Measurements from ENCODE around the gene SMIM21.

Gene SMIM21

GRCh38 chr18:75421656-75422055 is 5.8 kb downstream of the SMIM21 start:
- Histone ChIP-seq H3K9me3 (ENCODE audit: control insufficient read depth in 1 of 2, low read length in 2 of 2) (peaks cover 0 to 8% of the 10 kb centered on the region in 2 donors), H3K4me1 (ENCODE audit: control insufficient read depth in 1 of 2, insufficient read depth in 2 of 2, low read length in 2 of 2) (no peaks in the 10 kb centered on the region), H3K27ac (ENCODE audit: low read length) (no peak overlapping the region), H3K4me3 (ENCODE audit: low read depth in 1 of 2, low read length in 2 of 2) (no peak overlapping the region), H3K36me3 (ENCODE audit: control insufficient read depth in 1 of 2, insufficient read depth in 2 of 2, low read length in 2 of 2) (no peaks in the 10 kb centered on the region), H3K27me3 (ENCODE audit: low read depth, low read length) (no peaks in the 10 kb centered on the region)

- Histone ChIP-seq H3K4me1 (ENCODE audit: control insufficient read depth in 1 of 2, insufficient read depth in 2 of 2, low read length in 2 of 2) (no peaks in the 10 kb centered on the region), H3K27ac (ENCODE audit: low read length) (no peak overlapping the region), H3K36me3 (ENCODE audit: control insufficient read depth in 1 of 2, insufficient read depth in 2 of 2, low read length in 2 of 2) (no peaks in the 10 kb centered on the region), H3K27me3 (ENCODE audit: low read depth, low read length) (no peaks in the 10 kb centered on the region), H3K4me3 (ENCODE audit: low read depth in 1 of 2, low read length in 2 of 2) (no peak overlapping the region), H3K9me3 (ENCODE audit: control insufficient read depth in 1 of 2, low read length in 2 of 2) (peaks cover 0 to 8% of the 10 kb centered on the region in 2 donors)
Observed at GRCh38 chr18:75418293-75419005, 9.1 kb downstream of the SMIM21 start.

GRCh38 chr18:75410611-75411010 is 16.9 kb downstream of the SMIM21 start:
- Histone ChIP-seq H3K27me3 (ENCODE audit: low read depth, low read length) (no peaks in the 10 kb centered on the region), H3K36me3 (ENCODE audit: control insufficient read depth in 1 of 2, insufficient read depth in 2 of 2, low read length in 2 of 2) (no peaks in the 10 kb centered on the region), H3K9me3 (ENCODE audit: control insufficient read depth in 1 of 2, low read length in 2 of 2) (no peaks in the 10 kb centered on the region), H3K4me3 (ENCODE audit: low read depth in 1 of 2, low read length in 2 of 2) (no peak overlapping the region), H3K27ac (ENCODE audit: low read length) (no peak overlapping the region), H3K4me1 (ENCODE audit: control insufficient read depth in 1 of 2, insufficient read depth in 2 of 2, low read length in 2 of 2) (no peaks in the 10 kb centered on the region)

GRCh38 chr18:75409806-75410205 is 17.7 kb downstream of the SMIM21 start:
- no peak overlapping the region for H3K4me3 ChIP-seq (ENCODE audit: low read depth in 1 of 2, low read length in 2 of 2)
- no peak overlapping the region for H3K27ac ChIP-seq (ENCODE audit: low read length)
- H3K9me3 ChIP-seq (ENCODE audit: control insufficient read depth in 1 of 2, low read length in 2 of 2), result no peaks in the 10 kb centered on the region
- H3K4me1 ChIP-seq (ENCODE audit: control insufficient read depth in 1 of 2, insufficient read depth in 2 of 2, low read length in 2 of 2), result no peaks in the 10 kb centered on the region
- no peaks in the 10 kb centered on the region for H3K27me3 ChIP-seq (ENCODE audit: low read depth, low read length)
- H3K36me3 ChIP-seq (ENCODE audit: control insufficient read depth in 1 of 2, insufficient read depth in 2 of 2, low read length in 2 of 2), result no peaks in the 10 kb centered on the region

GRCh38 chr18:75408554-75409506 is 18.7 kb downstream of the SMIM21 start:
- Histone ChIP-seq H3K4me1 (ENCODE audit: control insufficient read depth in 1 of 2, insufficient read depth in 2 of 2, low read length in 2 of 2) (no peaks in the 10 kb centered on the region), H3K4me3 (ENCODE audit: low read depth in 1 of 2, low read length in 2 of 2) (no peak overlapping the region), H3K36me3 (ENCODE audit: control insufficient read depth in 1 of 2, insufficient read depth in 2 of 2, low read length in 2 of 2) (no peaks in the 10 kb centered on the region), H3K9me3 (ENCODE audit: control insufficient read depth in 1 of 2, low read length in 2 of 2) (no peaks in the 10 kb centered on the region), H3K27ac (ENCODE audit: low read length) (no peak overlapping the region), H3K27me3 (ENCODE audit: low read depth, low read length) (no peaks in the 10 kb centered on the region)

- H3K27me3 ChIP-seq (ENCODE audit: low read depth, low read length), result no peaks in the 10 kb centered on the region
- H3K36me3 ChIP-seq (ENCODE audit: control insufficient read depth in 1 of 2, insufficient read depth in 2 of 2, low read length in 2 of 2), result no peaks in the 10 kb centered on the region
- H3K4me3 ChIP-seq (ENCODE audit: low read depth in 1 of 2, low read length in 2 of 2), result no peak overlapping the region
- H3K4me1 ChIP-seq (ENCODE audit: control insufficient read depth in 1 of 2, insufficient read depth in 2 of 2, low read length in 2 of 2), result no peaks in the 10 kb centered on the region
- H3K27ac ChIP-seq (ENCODE audit: low read length), result no peak overlapping the region
- H3K9me3 ChIP-seq (ENCODE audit: control insufficient read depth in 1 of 2, low read length in 2 of 2), result no peaks in the 10 kb centered on the region
Observed at GRCh38 chr18:75407468-75408437, 19.8 kb downstream of the SMIM21 start.

GRCh38 chr18:75406491-75407445 is 20.7 kb downstream of the SMIM21 start:
- Histone ChIP-seq H3K4me1 (ENCODE audit: control insufficient read depth in 1 of 2, insufficient read depth in 2 of 2, low read length in 2 of 2) (no peaks in the 10 kb centered on the region), H3K27ac (ENCODE audit: low read length) (no peak overlapping the region), H3K4me3 (ENCODE audit: low read depth in 1 of 2, low read length in 2 of 2) (no peak overlapping the region), H3K36me3 (ENCODE audit: control insufficient read depth in 1 of 2, insufficient read depth in 2 of 2, low read length in 2 of 2) (no peaks in the 10 kb centered on the region), H3K9me3 (ENCODE audit: control insufficient read depth in 1 of 2, low read length in 2 of 2) (no peaks in the 10 kb centered on the region), H3K27me3 (ENCODE audit: low read depth, low read length) (no peaks in the 10 kb centered on the region)

GRCh38 chr18:75405351-75405750 is 22.2 kb downstream of the SMIM21 start:
- Histone ChIP-seq H3K27ac (ENCODE audit: low read length) (no peak overlapping the region), H3K27me3 (ENCODE audit: low read depth, low read length) (no peaks in the 10 kb centered on the region), H3K4me1 (ENCODE audit: control insufficient read depth in 1 of 2, insufficient read depth in 2 of 2, low read length in 2 of 2) (no peaks in the 10 kb centered on the region), H3K4me3 (ENCODE audit: low read depth in 1 of 2, low read length in 2 of 2) (no peak overlapping the region), H3K36me3 (ENCODE audit: control insufficient read depth in 1 of 2, insufficient read depth in 2 of 2, low read length in 2 of 2) (no peaks in the 10 kb centered on the region), H3K9me3 (ENCODE audit: control insufficient read depth in 1 of 2, low read length in 2 of 2) (no peaks in the 10 kb centered on the region)

- H3K9me3 ChIP-seq (ENCODE audit: control insufficient read depth in 1 of 2, low read length in 2 of 2), result no peaks in the 10 kb centered on the region
- no peaks in the 10 kb centered on the region for H3K4me1 ChIP-seq (ENCODE audit: control insufficient read depth in 1 of 2, insufficient read depth in 2 of 2, low read length in 2 of 2)
- H3K27ac ChIP-seq (ENCODE audit: low read length), result no peak overlapping the region
- H3K36me3 ChIP-seq (ENCODE audit: control insufficient read depth in 1 of 2, insufficient read depth in 2 of 2, low read length in 2 of 2), result no peaks in the 10 kb centered on the region
- H3K4me3 ChIP-seq (ENCODE audit: low read depth in 1 of 2, low read length in 2 of 2), result no peak overlapping the region
- H3K27me3 ChIP-seq (ENCODE audit: low read depth, low read length), result no peaks in the 10 kb centered on the region
Observed at GRCh38 chr18:75400366-75400765, 27.1 kb downstream of the SMIM21 start.

GRCh38 chr18:75395137-75395536 is 32.4 kb downstream of the SMIM21 start:
- Histone ChIP-seq H3K4me1 (ENCODE audit: control insufficient read depth in 1 of 2, insufficient read depth in 2 of 2, low read length in 2 of 2) (no peaks in the 10 kb centered on the region), H3K36me3 (ENCODE audit: control insufficient read depth in 1 of 2, insufficient read depth in 2 of 2, low read length in 2 of 2) (no peaks in the 10 kb centered on the region), H3K27ac (ENCODE audit: low read length) (no peak overlapping the region), H3K9me3 (ENCODE audit: control insufficient read depth in 1 of 2, low read length in 2 of 2) (no peaks in the 10 kb centered on the region), H3K4me3 (ENCODE audit: low read depth in 1 of 2, low read length in 2 of 2) (no peak overlapping the region), H3K27me3 (ENCODE audit: low read depth, low read length) (no peaks in the 10 kb centered on the region)

Data from muscle layer of duodenum (tissue), 2 donors.